ENCODE results near the gene EREG. TPM values are rescaled to one million over a fixed set of nuclear protein-coding genes. Genes with fewer than 3 reads are reported as not detected.
"Not testable (repeated sequence)": the region's sequence is repeated elsewhere in the genome, so short reads cannot be mapped to it uniquely, and the experiment has no call there.

The EREG gene
- total RNA-seq, 2 donors from 2014 or later: 0.11 TPM; not detected in 1

DNA sequence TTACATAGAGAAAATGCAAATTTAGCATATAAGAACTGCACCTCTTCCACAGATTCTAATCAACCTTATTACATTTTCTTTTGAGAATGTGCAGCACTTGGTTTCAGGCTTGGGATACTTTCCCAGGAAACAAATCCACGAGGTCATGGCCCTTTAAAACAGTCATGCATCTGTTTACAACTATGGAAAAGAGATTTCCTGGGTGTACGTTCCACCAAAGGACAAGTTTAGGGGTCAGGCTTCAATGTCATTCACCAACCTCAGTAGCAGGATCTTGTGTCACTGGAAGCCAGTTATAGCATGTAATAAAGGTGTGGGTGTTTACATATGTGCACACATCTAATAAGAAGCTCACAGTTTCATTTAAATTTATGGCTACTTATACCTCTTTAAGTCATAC is 30.7 kb downstream of the EREG start:
- H3K9ac ChIP-seq (ENCODE audit: extremely low read depth, low read length, poor library complexity, severe bottlenecking): no peak overlapping the region
- 86 to 89% methylated on average over 1 to 2 of the region's 2 CpGs for WGBS, 2 experiments (ENCODE audit: insufficient coverage in 1 of 2, insufficient read length in 1 of 2)
- no peak overlapping the region for H3K4me3 ChIP-seq (ENCODE audit: low read length)
- H3K36me3 ChIP-seq (ENCODE audit: control insufficient read depth, insufficient read depth, low read length): no peaks in the 10 kb centered on the region
- no peaks in the 10 kb centered on the region for H3K4me1 ChIP-seq (ENCODE audit: control insufficient read depth, insufficient read depth, low read length)
- TF ChIP-seq, protein P1, sequence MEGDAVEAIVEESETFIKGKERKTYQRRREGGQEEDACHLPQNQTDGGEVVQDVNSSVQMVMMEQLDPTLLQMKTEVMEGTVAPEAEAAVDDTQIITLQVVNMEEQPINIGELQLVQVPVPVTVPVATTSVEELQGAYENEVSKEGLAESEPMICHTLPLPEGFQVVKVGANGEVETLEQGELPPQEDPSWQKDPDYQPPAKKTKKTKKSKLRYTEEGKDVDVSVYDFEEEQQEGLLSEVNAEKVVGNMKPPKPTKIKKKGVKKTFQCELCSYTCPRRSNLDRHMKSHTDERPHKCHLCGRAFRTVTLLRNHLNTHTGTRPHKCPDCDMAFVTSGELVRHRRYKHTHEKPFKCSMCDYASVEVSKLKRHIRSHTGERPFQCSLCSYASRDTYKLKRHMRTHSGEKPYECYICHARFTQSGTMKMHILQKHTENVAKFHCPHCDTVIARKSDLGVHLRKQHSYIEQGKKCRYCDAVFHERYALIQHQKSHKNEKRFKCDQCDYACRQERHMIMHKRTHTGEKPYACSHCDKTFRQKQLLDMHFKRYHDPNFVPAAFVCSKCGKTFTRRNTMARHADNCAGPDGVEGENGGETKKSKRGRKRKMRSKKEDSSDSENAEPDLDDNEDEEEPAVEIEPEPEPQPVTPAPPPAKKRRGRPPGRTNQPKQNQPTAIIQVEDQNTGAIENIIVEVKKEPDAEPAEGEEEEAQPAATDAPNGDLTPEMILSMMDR (conservative IDR thresholded peaks at IDR 0.05): no peak
- Mint-ChIP-seq H3K9me3 (peaks cover 11% of the 10 kb centered on the region), H3K4me1 (no peaks in the 10 kb centered on the region), H3K36me3 (ENCODE audit: low read depth) (no peaks in the 10 kb centered on the region), H3K27me3 (ENCODE audit: insufficient read depth) (no peaks in the 10 kb centered on the region), H3K27ac (no peak overlapping the region), H3K4me3 (no peak overlapping the region)
- no peaks in the 10 kb centered on the region for H3K27me3 ChIP-seq (ENCODE audit: control insufficient read depth, insufficient read depth, low read length, poor library complexity, severe bottlenecking)
- DNase-seq: no peak
- H3K9me3 ChIP-seq (ENCODE audit: control insufficient read depth, low read length): no peaks in the 10 kb centered on the region
- H3K27ac ChIP-seq (ENCODE audit: low read depth, low read length): no peak overlapping the region

GRCh38 chr4:74397748-74398426 is 32.9 kb downstream of the EREG start:
- Mint-ChIP-seq H3K36me3 (ENCODE audit: low read depth) (no peaks in the 10 kb centered on the region), H3K4me3 (no peak overlapping the region), H3K27ac (no peak overlapping the region), H3K4me1 (no peaks in the 10 kb centered on the region), H3K27me3 (ENCODE audit: insufficient read depth) (no peaks in the 10 kb centered on the region), H3K9me3 (peaks cover 11% of the 10 kb centered on the region)
- Histone ChIP-seq H3K9ac (ENCODE audit: extremely low read depth, low read length, poor library complexity, severe bottlenecking) (no peak overlapping the region), H3K27me3 (ENCODE audit: control insufficient read depth, insufficient read depth, low read length, poor library complexity, severe bottlenecking) (no peaks in the 10 kb centered on the region), H3K4me3 (ENCODE audit: low read length) (no peak overlapping the region), H3K9me3 (ENCODE audit: control insufficient read depth, low read length) (no peaks in the 10 kb centered on the region), H3K36me3 (ENCODE audit: control insufficient read depth, insufficient read depth, low read length) (no peaks in the 10 kb centered on the region), H3K4me1 (ENCODE audit: control insufficient read depth, insufficient read depth, low read length) (no peaks in the 10 kb centered on the region), H3K27ac (ENCODE audit: low read depth, low read length) (no peak overlapping the region)
- no peak for DNase-seq
- TF ChIP-seq, protein P1 (conservative IDR thresholded peaks at IDR 0.05): no peak
- WGBS, 2 experiments (ENCODE audit: insufficient coverage in 1 of 2, insufficient read length in 1 of 2): 83 to 100% methylated on average over 3 to 5 of the region's 6 CpGs

DNA sequence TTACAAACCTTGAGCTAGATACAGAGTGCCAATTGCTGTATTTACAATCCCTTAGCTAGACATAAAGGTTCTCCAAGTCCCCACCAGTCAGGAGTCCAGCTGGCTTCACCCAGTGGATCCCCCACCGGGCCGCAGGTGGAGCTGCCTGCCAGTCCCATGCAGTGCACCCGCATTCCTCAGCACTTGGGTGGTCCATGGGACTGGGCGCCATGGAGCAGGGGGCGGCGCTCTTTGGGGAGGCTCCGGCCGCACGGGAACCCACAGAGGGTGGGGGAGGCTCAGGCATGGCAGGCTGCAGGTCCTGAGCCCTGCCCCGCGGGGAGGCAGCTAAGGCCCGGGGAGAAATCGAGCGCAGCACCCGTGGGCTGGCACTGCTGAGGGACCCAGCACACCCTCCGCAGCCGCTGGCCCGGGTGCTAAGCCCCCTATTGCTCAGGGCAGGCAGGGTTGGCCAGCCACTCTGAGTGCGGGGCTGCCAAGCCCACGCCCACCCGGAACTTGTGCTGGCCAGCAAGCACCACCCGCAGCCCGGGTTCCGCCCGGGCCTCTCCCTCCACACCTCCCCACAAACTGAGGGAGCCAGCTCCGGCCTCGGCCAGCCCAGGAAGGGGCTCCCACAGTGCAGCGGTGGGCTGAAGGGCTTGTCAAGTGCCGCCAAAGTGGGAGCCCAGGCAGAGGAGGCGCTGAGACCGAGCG is 34.1 kb downstream of the EREG start:
- not testable (repeated sequence) for H3K4me3 Mint-ChIP-seq; H3K27ac Mint-ChIP-seq; H3K36me3 Mint-ChIP-seq (ENCODE audit: low read depth); H3K9ac ChIP-seq (ENCODE audit: extremely low read depth, low read length, poor library complexity, severe bottlenecking); H3K4me3 ChIP-seq (ENCODE audit: low read length); DNase-seq; H3K36me3 ChIP-seq (ENCODE audit: control insufficient read depth, insufficient read depth, low read length); H3K27me3 ChIP-seq (ENCODE audit: control insufficient read depth, insufficient read depth, low read length, poor library complexity, severe bottlenecking); H3K4me1 Mint-ChIP-seq; H3K4me1 ChIP-seq (ENCODE audit: control insufficient read depth, insufficient read depth, low read length); H3K27me3 Mint-ChIP-seq (ENCODE audit: insufficient read depth); H3K9me3 ChIP-seq (ENCODE audit: control insufficient read depth, low read length); H3K27ac ChIP-seq (ENCODE audit: low read depth, low read length)
- H3K9me3 Mint-ChIP-seq: peaks cover 11% of the 10 kb centered on the region
- WGBS, 2 experiments (ENCODE audit: insufficient coverage in 1 of 2, insufficient read length in 1 of 2): 94 to 100% methylated on average over 2 to 32 of the region's 32 CpGs

Data from endodermal cell (in vitro differentiated cells).